HG02840 (cell line): ENCODE measurements around the gene RALGAPA1.
"Not testable (repeated sequence)": the region's sequence is repeated elsewhere in the genome, so short reads cannot be mapped to it uniquely, and the experiment has no call there.

Experiments
- ATAC-seq: cut with Tn5 transposase; IDR thresholded peaks from one replicate; pipeline ENCODE4 v1.9.1; 2021; ENCODE audit warnings: mild to moderate bottlenecking, moderate library complexity, moderate number of reproducible peaks; ENCODE audit not compliant: unreplicated experiment, low FRiP score

RALGAPA1 gene

GRCh38 chr14:35632676-35633075 is 176.4 kb downstream of the RALGAPA1 start:
- no peak for ATAC-seq

GRCh38 chr14:35632271-35632670 is 176.8 kb downstream of the RALGAPA1 start:
- ATAC-seq: no peak

- no peak for ATAC-seq
Measured at GRCh38 chr14:35631071-35631805, 177.9 kb downstream of the RALGAPA1 start.

GRCh38 chr14:35628989-35629388 is 180.1 kb downstream of the RALGAPA1 start:
- no peak for ATAC-seq

- not testable (repeated sequence) for ATAC-seq
Measured at GRCh38 chr14:35626947-35627346, 182.1 kb downstream of the RALGAPA1 start.

GRCh38 chr14:35621996-35622395 is 187.1 kb downstream of the RALGAPA1 start:
- not testable (repeated sequence) for ATAC-seq

GRCh38 chr14:35619998-35620397 is 189.1 kb downstream of the RALGAPA1 start:
- not testable (repeated sequence) for ATAC-seq

- not testable (repeated sequence) for ATAC-seq
Measured at GRCh38 chr14:35619461-35619860, 189.6 kb downstream of the RALGAPA1 start.

GRCh38 chr14:35617500-35617899 is 191.6 kb downstream of the RALGAPA1 start:
- ATAC-seq: no peak

- no peak for ATAC-seq
Measured at GRCh38 chr14:35607380-35607779, 201.7 kb downstream of the RALGAPA1 start.

GRCh38 chr14:35600253-35600652 is 208.8 kb downstream of the RALGAPA1 start:
- ATAC-seq: no peak

GRCh38 chr14:35594616-35595015 is 214.5 kb downstream of the RALGAPA1 start:
- ATAC-seq: no peak

GRCh38 chr14:35587373-35587772 is 221.7 kb downstream of the RALGAPA1 start:
- ATAC-seq: not testable (repeated sequence)

- ATAC-seq: no peak
Measured at GRCh38 chr14:35578639-35579038, 230.5 kb downstream of the RALGAPA1 start.

- ATAC-seq: no peak
Measured at GRCh38 chr14:35578135-35578534, 231.0 kb downstream of the RALGAPA1 start.

GRCh38 chr14:35576856-35577255 is 232.2 kb downstream of the RALGAPA1 start:
- ATAC-seq: no peak

GRCh38 chr14:35576260-35576659 is 232.8 kb downstream of the RALGAPA1 start:
- ATAC-seq: no peak

- no peak for ATAC-seq
Measured at GRCh38 chr14:35573911-35574310, 235.2 kb downstream of the RALGAPA1 start.

- no peak for ATAC-seq
Measured at GRCh38 chr14:35571598-35571997, 237.5 kb downstream of the RALGAPA1 start.

- ATAC-seq: no peak
Measured at GRCh38 chr14:35565871-35566464, 243.1 kb downstream of the RALGAPA1 start.

- no peak for ATAC-seq
Measured at GRCh38 chr14:35558680-35559079, 250.4 kb downstream of the RALGAPA1 start.

GRCh38 chr14:35557221-35557747 is 251.8 kb downstream of the RALGAPA1 start:
- no peak for ATAC-seq
